Measurements from ENCODE around the gene LAP3.

The LAP3 gene

DNA sequence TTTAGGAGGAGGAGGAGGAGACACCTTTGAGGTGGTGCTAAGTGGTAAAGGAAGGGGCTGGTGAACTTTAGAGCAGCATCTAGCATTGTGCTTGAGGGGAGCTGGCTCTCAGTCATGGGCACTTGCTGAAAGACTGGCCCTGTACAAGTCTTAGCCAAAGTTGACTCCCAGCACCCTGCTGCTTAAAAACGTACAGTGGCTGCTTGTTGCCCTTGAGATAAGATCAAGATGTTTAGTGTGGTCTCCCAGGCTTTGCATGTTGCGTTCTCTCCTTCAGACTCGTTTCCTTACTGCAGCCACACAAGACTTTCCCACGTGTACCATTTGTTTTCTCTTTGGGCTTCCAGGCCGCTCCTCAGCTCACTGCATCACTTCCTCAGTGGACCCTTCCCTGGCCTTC lies 39.3 kb downstream of the LAP3 start:
- no peak for DNase-seq (ENCODE audit: low read depth in 3 of 3)

DNA sequence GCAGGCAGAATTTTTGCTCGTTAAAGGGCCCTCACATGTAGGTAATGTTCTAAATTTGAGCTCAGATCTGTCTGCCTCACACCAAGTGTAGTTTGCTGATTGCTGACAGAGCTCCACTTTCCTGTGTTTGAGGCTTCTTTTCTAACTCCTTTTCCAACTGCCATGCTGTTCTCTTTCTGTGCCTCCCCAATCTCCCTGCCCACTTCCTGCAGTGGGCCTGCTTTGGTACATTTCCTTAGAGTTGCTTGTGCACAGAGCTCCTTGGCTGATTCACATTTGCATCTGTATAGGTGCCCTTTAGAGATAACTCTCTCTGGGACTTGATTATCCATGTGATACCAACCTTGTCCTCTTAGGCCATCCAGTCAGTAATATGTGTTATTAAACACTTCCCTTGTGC lies 41.9 kb downstream of the LAP3 start:
- DNase-seq (ENCODE audit: low read depth in 3 of 3) = no peak

DNA sequence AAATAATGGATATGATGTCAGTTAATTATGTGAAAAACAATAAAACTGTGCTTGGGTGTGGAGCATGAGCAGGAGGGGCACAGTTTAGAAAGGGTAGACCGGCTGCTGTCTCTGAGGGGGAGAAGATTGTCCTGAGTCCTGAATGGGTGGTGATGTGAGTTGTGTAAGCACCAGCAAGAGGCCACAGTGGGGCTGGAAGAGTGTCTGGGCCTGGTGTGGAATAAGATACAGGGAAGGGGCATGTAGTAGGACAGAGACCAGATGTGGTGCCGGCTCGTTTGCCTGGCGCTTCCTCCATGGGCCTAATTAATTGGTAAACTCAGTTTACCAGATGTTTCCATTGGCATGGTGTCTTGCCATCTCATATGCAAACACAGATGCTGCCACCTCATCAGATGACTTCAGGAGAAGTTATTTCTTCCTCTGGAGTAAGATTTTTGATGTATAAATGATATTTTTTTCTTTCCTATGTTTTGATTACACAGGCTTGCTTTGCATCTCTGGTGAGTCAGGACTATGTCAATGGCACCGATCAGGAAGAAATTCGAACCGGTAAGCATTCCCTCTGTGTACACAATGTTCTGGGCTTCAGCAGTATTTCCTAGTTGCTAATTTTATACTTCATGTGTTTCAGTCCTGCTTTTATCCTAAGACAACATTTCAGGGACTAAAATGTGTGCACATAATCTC lies 42.6 kb downstream of the LAP3 start:
- no peak for DNase-seq (ENCODE audit: low read depth in 3 of 3)

DNA sequence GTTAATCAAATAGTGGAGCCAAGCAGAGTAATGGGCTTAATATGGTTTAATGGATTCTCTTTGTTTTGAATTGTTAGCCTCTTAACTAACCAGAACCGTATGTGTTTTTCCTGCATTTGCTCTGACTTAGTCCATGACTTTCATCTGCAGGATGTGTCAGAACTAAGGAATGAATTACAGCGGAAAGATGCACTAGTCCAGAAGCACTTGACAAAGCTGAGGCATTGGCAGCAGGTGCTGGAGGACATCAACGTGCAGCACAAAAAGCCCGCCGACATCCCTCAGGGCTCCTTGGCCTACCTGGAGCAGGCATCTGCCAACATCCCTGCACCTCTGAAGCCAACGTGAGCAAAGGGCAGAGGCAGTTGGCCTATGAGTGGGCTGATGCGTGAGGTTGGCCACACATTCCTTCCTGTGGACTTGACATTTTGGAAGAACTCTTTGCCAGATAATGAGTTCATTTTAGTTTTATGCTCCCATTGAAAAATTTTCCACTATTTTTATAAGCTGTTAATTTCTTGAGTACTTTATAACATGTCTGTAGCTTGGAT lies 46.5 kb downstream of the LAP3 start:
- DNase-seq (ENCODE audit: low read depth in 3 of 3) = no peak

DNA sequence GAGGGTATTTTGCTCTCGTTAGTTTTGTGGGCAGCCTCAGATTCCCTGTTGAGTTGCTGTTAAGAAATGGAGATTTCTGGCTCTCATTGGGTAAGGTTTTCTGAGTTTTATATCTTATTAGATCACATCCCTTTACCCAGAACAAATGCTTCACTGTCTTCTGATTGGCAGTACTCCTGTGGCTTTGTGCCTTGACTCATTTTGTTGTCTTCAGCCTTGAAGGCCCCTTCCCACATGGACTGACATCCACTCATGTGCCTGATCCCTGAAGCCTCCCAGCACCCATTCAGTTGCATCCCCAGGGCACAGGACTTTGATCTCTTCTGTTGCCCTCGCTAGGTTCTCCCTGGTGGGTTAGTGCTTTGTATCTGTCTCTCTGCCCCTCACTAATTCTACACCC lies 47.8 kb downstream of the LAP3 start:
- no peak for DNase-seq (ENCODE audit: low read depth in 3 of 3)

DNA sequence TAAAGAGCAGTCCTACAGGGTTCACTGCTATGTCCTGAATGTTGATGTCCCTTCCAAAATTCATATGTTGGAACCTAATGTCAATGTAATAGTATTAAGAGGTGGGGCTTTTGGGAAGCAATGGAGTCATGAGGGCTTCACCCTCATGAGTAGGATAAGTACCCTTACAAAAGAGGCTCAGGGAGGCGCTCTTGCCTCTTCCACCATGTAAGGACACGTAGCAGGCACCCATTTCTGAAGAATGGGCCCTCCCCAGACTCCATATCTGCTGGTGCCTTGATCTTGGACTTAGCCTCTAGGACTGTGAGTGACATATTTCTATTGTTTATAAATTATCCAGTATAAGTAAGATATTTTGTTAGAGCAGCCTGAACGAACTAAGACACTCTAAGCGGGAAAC lies 53.2 kb downstream of the LAP3 start:
- DNase-seq (ENCODE audit: low read depth in 3 of 3) = no peak

DNA sequence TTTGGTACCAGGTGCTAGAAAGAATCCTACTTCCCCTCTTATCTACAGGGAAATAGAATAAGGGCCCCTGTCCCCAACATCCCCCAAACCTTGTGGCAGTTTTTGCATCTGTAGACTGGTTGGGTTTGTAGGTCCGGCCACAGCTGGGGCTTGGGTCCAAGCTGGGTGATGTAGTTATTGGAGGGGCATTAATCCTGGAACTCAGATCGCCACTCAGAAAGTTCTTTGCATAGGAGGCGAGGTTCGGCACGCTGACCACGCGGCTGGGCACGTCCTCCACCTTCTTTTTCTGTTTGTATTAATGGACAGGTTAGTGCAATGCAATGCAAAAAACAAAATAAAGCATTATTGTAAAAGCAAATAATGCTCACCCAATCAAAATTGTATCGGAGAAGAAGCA lies 56.6 kb downstream of the LAP3 start:
- DNase-seq (ENCODE audit: low read depth in 3 of 3) = no peak

DNA sequence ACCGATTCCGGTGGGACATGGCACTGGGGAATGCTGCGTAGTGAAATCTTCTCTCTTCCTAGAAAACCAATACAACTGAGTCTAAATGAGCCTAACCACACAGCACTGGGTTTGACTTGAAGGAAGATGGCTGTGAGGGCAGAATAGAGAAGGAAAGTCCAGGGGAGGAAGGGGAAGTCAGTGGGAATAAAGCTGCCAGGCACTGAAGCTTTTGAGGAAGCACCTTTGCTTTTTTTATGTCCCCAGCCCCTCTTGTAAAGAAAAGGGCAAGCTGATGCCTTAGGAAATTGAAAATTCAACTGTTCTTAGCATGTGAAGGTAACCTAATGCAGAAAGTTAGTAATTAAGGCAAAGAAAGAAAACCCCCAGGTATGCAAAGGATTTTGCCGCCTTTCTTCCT lies 58.1 kb downstream of the LAP3 start:
- DNase-seq (ENCODE audit: low read depth in 3 of 3) = no peak

DNA sequence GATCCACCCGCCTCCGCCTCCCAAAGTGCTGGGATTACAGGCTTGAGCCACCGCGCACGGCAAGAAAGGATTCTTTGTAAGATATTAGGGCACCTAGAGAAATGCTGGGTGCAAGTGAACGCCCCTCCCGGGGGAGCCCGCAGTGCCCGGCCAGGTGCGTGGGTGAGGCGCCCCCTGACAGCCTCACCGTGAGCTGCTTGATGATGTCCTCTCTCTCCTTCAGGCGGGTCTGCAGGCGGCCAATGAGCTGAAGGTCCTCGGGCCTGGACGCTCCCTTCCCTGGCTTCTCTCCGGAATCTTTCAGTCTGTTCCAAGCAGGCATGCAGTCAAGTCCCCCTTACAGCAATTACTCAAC lies 59.3 kb downstream of the LAP3 start:
- DNase-seq (ENCODE audit: low read depth in 3 of 3) = no peak

DNA sequence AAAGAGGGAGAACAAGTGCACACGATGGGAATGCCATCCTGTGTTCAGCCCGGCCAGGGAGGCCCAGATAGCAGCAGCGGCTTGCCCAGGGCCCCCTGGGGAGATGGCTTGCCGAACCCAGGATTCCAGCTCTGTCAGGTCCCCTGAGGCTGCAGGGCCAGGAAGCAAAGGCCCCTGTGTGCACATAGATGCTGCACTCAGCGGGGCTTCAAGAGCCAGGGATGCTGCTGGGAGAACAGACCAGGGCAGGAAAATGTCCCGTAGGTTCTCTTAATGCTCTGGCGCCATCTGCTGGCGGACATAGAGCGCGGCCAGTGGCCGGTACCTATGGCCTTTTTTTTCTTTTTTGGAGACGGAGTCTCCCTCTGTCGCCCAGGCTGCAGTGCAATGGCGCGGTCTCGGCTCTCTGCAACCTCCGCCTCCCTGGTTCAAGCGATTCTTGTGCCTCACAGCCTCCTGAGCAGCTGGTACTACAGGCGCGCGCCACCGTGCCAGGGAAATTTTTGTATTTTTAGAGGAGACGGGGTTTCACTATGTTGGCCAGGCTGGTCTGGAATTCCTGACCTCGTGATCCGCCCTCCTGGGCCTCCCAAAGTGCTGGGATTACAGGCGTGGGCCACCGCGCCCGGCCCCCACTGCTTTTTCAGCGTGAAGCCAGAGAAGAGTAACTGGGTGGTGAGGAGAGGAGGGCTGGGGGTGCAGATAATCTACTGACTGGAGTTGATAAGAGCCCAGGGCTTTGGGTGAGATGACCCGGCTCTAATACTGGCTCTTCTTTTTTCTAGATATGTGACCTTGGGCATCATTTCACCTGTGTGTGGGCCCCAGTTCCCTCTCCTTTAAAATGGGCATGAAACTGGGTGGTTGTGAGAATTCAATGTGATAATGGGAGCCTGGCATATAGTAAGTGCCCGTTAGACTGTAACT lies 60.0 kb downstream of the LAP3 start:
- DNase-seq (ENCODE audit: low read depth in 3 of 3) = peak; percentile 43 to 64 (median 60)

DNA sequence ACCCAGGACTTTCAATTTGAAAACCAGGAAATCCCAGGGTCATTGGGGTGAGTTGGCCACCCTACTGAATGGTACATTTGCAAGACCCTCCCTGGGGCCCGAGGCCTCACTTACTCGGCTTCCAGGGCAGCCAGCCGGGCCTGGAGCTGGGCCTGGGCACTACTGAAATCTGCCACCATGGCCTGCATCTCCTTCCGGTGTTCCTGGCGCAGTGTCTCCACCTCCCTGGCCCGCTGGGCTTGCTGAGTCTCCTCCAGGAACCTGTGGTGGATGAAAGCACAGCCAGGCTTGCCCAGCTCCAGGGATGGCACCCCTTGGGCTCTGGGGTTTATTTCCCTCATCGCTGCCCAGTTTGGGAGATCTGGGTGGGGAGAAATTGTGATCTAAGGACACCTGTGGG lies 62.1 kb downstream of the LAP3 start:
- DNase-seq (ENCODE audit: low read depth in 3 of 3) = no peak

DNA sequence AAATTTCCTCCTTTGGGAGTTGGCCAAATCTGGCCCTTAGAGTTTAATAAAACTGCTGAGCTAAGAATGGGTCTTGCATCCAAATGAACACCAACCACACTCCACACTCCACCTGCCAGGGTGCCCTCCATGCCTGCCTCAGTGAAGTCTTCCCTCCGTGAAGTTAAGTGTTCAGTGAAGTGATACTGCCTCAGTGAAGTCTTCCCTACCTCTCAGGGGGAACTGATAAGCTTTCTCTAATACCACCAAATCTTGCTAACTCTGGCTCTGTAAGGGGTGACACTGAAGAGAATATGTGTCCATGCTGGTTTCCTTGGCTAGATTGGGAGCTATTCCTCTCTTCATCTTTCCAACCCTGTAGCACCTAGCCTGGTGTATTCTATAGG lies 65.4 kb downstream of the LAP3 start:
- DNase-seq (ENCODE audit: low read depth in 3 of 3) = no peak

DNA sequence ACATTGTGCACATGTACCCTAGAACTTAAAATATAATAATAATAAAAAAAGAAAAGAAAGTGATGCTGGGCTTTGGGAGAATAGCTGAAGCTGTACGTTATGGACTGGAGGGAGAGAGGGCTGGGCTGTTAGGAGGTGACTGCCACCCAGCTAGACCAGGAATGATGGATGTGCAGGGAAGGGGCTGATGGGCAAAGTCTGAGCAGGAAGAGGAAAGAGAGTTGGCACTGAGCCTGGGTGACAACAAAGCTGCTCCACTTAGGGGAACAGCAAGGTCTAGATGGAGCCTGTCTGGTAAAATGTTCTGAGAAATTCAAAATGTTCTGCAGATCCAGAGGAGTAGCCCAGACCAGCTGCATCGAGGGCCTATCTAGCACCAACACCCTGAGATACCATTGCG lies 69.7 kb downstream of the LAP3 start:
- no peak for DNase-seq (ENCODE audit: low read depth in 3 of 3)

DNA sequence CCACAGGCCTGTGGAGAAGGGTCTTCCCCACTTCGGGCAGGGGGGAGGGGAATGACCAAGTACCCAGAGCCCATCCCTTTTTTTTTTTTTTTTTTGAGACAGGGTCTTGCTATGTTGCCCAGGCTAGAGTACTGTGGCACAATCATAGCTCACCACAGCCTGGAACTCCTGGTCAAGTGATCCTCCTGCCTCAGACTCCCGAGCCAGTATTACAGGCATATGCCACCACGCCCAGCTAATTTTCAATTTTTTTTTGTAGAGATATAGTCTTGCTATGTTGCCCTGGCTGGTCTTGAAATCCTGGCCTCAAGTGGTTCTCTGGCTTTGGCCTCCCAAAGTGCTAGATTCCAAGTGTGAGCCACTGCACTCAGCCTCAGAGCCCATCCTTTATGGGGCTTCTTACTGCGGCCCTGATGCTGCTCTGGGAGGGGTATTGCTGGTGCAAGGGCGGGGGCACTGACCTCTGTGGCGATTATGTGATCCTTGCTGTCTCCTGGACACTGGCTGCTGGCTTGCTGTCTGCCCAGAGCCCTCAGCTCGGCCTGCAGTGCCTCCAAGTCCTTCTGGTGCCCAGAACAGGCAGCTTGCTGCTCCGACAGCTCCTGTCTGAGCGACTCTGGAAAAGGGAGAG lies 70.3 kb downstream of the LAP3 start:
- DNase-seq (ENCODE audit: low read depth in 3 of 3) = no peak

DNA sequence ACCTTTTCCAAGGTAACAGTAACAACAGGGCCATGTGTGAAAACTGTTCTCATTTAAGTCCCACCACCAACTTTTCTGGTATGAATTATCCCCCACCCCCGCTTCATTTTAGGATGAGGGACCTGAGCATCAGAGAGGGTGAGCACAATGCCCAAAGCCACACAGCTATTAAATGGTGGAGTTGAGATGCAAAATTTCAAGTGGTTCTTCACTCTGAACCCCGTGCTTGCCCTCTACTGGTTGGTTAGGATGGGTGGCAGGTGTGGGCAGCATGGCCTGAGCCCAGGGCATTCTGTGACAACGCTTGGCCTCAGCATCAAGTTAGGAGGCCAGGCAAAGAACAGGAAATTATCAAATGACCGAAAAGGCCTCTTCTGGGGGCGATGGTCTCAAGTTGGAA lies 70.9 kb downstream of the LAP3 start:
- no peak for DNase-seq (ENCODE audit: low read depth in 3 of 3)

DNA sequence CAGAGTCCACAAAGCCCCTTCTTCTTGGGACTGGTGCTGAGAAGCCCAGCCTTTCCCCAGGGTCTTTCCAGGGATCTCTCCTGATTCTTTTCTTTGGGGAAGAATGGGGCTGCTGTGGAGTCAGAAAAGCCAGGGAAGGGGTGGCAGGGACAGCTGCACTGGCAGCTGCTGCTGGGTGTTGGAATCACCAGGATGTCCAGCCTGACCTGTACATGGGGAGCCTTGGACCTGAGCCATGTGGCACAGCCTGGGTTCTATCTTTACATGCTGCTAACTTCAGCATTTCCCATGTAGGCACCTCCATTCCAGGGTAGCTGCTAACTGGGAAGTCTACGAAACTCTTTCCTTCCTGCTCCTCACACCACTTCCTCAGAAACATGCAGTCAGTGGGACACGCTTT lies 73.4 kb downstream of the LAP3 start:
- no peak for DNase-seq (ENCODE audit: low read depth in 3 of 3)

DNA sequence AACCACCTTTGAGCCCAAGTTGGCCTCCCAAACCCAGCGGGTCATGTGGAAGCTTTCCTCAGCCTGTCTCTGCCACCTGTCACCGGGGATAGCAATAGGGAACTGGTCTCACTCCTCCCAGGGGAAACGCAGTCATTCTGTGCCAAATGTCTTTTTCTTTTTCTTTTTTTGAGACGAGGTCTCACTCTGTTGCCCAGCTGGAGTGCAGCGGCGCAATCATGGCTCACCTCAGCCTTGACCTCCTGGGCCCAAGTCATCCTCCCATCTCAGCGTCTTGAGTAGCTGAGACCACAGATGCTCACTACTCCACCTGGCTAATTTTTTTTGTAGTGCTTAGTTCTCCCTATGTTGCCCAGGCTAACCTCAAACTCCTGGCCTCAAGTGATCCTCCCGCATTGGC lies 77.7 kb downstream of the LAP3 start:
- DNase-seq (ENCODE audit: low read depth in 3 of 3) = no peak

DNA sequence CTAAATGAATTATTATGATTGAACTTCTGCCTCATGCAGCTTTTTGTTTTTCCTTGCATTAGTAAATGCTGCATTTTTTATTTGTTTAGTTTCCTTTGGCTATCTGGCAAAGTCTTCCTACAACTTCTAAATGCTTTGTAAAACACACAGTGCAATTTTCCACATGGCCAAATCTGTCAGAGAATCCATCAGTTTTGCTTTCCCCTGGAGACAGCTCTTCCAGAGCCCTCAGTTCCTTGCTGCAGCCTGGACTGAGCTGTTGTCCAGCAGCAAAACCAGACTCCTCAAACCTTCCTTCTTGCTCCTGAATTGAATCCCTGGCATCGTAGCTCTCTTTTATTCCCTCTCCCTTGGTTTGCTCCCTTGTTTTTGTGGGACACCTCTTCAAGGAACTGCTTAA lies 80.1 kb downstream of the LAP3 start:
- DNase-seq (ENCODE audit: low read depth in 3 of 3) = no peak

Measured in stimulated activated CD4-positive, alpha-beta T cell treated with anti-CD3 and anti-CD28 coated beads, TNF-alpha, amount 100 ng/mL, for 48 hours (primary cell).